ENCODE results near the gene SPC24.

DNA sequence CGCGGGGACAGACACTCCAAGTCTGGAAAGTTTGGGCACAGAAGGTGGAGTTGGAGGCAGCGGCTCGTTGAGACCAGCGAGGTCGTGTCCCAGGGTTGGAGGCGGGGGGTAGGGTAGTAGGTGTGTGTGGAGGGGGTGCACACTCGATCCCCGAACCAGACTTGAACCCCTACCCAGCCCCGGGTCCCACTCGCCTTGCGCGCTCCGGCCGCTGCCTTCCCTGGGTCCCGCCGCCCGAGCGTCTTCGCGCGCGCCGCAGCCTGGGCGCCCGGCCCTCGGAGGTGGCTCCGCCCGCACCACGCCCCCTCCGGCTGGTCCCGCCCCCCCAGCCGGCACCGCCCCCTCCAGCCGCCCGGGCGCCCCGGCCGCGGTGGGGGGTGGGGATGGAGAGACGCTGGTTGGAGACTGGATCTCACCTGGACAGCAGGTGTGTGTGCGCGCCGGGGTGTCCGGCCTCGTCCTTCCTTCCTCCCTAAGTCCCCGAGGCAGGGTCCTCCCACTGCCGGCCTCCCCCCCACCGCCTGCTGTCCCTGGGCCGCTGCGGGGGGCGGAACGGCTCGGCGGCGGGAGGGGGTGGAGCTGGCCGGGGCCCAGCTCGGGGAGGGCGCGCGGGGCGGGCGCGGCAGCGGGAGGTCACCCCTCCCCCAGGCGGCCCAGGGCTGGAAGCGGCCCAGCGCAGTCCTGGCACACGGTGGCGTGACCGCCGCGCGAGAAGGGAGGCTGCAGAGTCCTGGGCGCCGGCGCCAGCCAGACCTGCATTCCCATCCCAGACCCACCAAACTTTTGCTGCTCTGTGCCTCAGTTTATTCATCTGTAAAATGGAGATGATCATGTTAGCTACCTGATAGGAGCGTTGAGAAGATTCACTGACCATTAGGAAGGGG is 42.0 kb upstream of the SPC24 start, which contains the start of gene KANK2:
- TF ChIP-seq SUZ12 (IDR thresholded peaks at IDR 0.05) (no peak), BHLHE40 (IDR thresholded peaks at IDR 0.05; ENCODE audit: borderline replicate concordance) (no peak), FOXA1 (IDR thresholded peaks at IDR 0.05) (no peak), LEF1 (IDR thresholded peaks at IDR 0.05; ENCODE audit: borderline replicate concordance) (no peak), L3MBTL2 (conservative IDR thresholded peaks at IDR 0.05) (no peak), ZNF384 (IDR thresholded peaks at IDR 0.05) (no peak), NFRKB (IDR thresholded peaks at IDR 0.05) (no peak), TARDBP (IDR thresholded peaks at IDR 0.05) (no peak), ARNT (IDR thresholded peaks at IDR 0.05) (no peak), SP1 (IDR thresholded peaks at IDR 0.05) (no peak), FOXM1 (IDR thresholded peaks at IDR 0.05; ENCODE audit: borderline replicate concordance) (no peak), ELF4 (IDR thresholded peaks at IDR 0.05) (no peak), CTBP1 (IDR thresholded peaks at IDR 0.05; ENCODE audit: borderline replicate concordance) (no peak)
- TF ChIP-seq, protein P1, sequence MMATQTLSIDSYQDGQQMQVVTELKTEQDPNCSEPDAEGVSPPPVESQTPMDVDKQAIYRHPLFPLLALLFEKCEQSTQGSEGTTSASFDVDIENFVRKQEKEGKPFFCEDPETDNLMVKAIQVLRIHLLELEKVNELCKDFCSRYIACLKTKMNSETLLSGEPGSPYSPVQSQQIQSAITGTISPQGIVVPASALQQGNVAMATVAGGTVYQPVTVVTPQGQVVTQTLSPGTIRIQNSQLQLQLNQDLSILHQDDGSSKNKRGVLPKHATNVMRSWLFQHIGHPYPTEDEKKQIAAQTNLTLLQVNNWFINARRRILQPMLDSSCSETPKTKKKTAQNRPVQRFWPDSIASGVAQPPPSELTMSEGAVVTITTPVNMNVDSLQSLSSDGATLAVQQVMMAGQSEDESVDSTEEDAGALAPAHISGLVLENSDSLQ (IDR thresholded peaks at IDR 0.05) = no peak
